ENCODE data around the gene CHTF8.

Gene CHTF8

GRCh38 chr16:69084289-69084688, 48.1 kb downstream of the CHTF8 start:
- no peak for DNase-seq

- no peak for DNase-seq
Observed at GRCh38 chr16:69083306-69083941, 49.0 kb downstream of the CHTF8 start.

- no peak for DNase-seq
Observed at GRCh38 chr16:69079697-69080096, 52.7 kb downstream of the CHTF8 start.

- no peak for DNase-seq
Observed at GRCh38 chr16:69078073-69078472, 54.3 kb downstream of the CHTF8 start.

GRCh38 chr16:69077251-69077650, 55.1 kb downstream of the CHTF8 start:
- no peak for DNase-seq

GRCh38 chr16:69073181-69073702, 59.1 kb downstream of the CHTF8 start:
- no peak for DNase-seq

GRCh38 chr16:69072640-69072974, 59.8 kb downstream of the CHTF8 start:
- no peak for DNase-seq

GRCh38 chr16:69071036-69071435, 61.4 kb downstream of the CHTF8 start:
- DNase-seq: no peak

- DNase-seq: no peak
Observed at GRCh38 chr16:69069504-69069903, 62.9 kb downstream of the CHTF8 start.
